ENCODE results near the gene ESR2. TPM values are rescaled to one million over a fixed set of nuclear protein-coding genes. Genes with fewer than 3 reads are reported as not detected.
"Not testable (repeated sequence)": the region's sequence is repeated elsewhere in the genome, so short reads cannot be mapped to it uniquely, and the experiment has no call there.

Gene ESR2
- total RNA-seq, 1 donor from 2014 or later, result not detected

- no peaks in the 10 kb centered on the region for H3K9me3 Mint-ChIP-seq (ENCODE audit: unreplicated experiment)
- TF ChIP-seq CTCF (IDR thresholded peaks at IDR 0.05; ENCODE audit: unreplicated experiment), result no peak
- H3K4me3 Mint-ChIP-seq (ENCODE audit: unreplicated experiment), result no peak overlapping the region
- DNase-seq (ENCODE audit: low spot score), result no peak
- no peak overlapping the region for H3K27ac Mint-ChIP-seq (ENCODE audit: unreplicated experiment)
- H3K27me3 Mint-ChIP-seq (ENCODE audit: unreplicated experiment), result peaks cover 1% of the 10 kb centered on the region
- peaks cover 18% of the 10 kb centered on the region for H3K36me3 Mint-ChIP-seq (ENCODE audit: low read depth, unreplicated experiment)
- peaks cover 3% of the 10 kb centered on the region for H3K4me1 Mint-ChIP-seq (ENCODE audit: unreplicated experiment)
These were observed 109.0 kb downstream of the ESR2 start for GRCh38 chr14:64185184-64185583.

DNA sequence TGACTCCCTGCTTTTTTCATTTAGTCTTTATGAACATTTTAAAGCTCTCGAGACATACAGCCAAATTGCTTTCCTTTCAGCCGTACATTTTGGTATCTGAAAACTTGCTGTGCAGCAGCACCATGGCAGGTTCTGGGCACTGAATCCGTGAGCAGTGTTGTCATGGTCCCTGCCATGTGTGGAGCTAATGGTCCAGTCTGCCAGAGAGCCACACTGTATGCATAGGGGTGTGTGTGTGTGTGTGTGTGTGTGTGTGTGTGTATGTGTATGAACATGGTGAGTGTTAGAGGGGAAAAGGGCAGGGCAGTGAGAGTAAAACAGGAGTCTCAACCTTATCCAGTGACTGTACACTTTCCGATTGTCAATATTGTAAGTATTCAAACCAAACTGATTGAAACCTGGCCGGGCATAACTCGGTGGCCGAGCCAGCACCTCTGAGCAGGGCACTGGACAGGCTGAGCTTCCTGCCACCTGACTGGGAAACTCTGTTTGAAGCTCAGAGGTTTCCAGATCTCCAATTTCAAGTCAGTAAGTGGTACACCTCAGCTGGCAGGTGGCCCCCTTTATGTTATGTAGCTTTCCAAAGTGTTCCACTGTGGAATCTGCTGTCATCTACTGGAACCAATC, 110.0 kb downstream of the ESR2 start:
- peaks cover 18% of the 10 kb centered on the region for H3K36me3 Mint-ChIP-seq (ENCODE audit: low read depth, unreplicated experiment)
- no peak for DNase-seq (ENCODE audit: low spot score)
- H3K27ac Mint-ChIP-seq (ENCODE audit: unreplicated experiment), result no peak overlapping the region
- H3K9me3 Mint-ChIP-seq (ENCODE audit: unreplicated experiment), result no peaks in the 10 kb centered on the region
- peaks cover 3% of the 10 kb centered on the region for H3K4me1 Mint-ChIP-seq (ENCODE audit: unreplicated experiment)
- H3K4me3 Mint-ChIP-seq (ENCODE audit: unreplicated experiment), result peak overlapping the region; percentile 38
- TF ChIP-seq CTCF (IDR thresholded peaks at IDR 0.05; ENCODE audit: unreplicated experiment), result no peak
- H3K27me3 Mint-ChIP-seq (ENCODE audit: unreplicated experiment), result peaks cover 1% of the 10 kb centered on the region

GRCh38 chr14:64182908-64183307, 111.3 kb downstream of the ESR2 start:
- not testable (repeated sequence) for H3K4me3 Mint-ChIP-seq (ENCODE audit: unreplicated experiment); H3K9me3 Mint-ChIP-seq (ENCODE audit: unreplicated experiment)

DNA sequence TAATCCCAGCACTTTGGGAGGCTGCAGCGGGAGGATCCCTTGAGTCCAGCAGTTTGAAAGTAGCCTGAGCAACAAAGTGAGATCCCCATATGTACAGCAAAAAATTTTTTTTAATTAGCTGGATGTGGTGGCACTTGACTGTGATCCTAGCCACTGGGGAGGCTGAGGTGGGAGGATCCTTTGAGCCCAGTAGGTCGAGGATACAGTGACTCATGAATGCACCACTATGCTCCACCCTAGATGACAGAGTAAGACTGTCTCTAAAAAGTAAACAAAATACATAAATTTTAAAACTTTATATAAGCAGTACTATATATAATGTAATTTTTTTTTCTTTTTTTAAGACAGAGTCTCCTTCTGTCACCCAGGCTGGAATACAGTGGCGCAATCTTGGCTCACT, 115.4 kb downstream of the ESR2 start:
- Mint-ChIP-seq H3K4me1 (ENCODE audit: unreplicated experiment) (no peaks in the 10 kb centered on the region), H3K27ac (ENCODE audit: unreplicated experiment) (no peak overlapping the region), H3K27me3 (ENCODE audit: unreplicated experiment) (no peaks in the 10 kb centered on the region), H3K9me3 (ENCODE audit: unreplicated experiment) (no peaks in the 10 kb centered on the region), H3K4me3 (ENCODE audit: unreplicated experiment) (no peak overlapping the region), H3K36me3 (ENCODE audit: low read depth, unreplicated experiment) (peaks cover 3% of the 10 kb centered on the region)
- no peak for DNase-seq (ENCODE audit: low spot score)
- no peak for TF ChIP-seq CTCF (IDR thresholded peaks at IDR 0.05; ENCODE audit: unreplicated experiment)

More at GRCh38 chr14:64182908-64183307, 111.3 kb downstream of the ESR2 start:
- not testable (repeated sequence) for H3K4me1 Mint-ChIP-seq (ENCODE audit: unreplicated experiment); DNase-seq (ENCODE audit: low spot score); H3K27ac Mint-ChIP-seq (ENCODE audit: unreplicated experiment); H3K27me3 Mint-ChIP-seq (ENCODE audit: unreplicated experiment)
- peaks cover 14% of the 10 kb centered on the region for H3K36me3 Mint-ChIP-seq (ENCODE audit: low read depth, unreplicated experiment)

DNA sequence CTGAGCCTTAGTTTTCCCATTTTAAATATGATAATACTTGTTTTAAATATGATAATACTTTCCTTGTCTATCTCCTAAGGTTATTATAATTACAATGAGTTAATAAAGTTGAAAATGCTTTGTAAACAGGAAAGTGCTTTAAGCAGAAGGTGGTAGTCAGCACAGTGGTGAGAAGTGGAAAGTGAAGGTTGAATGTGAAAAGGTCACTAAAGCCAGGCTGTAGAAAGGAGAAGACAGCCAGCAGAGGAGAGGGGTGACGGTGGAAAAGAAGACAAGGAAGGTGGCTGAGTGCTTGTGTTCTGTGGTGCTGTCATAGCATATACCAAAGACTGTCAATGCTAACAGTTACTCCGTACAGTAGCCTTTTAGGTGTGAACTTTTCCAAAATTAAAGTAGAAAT, 117.8 kb downstream of the ESR2 start:
- TF ChIP-seq CTCF (IDR thresholded peaks at IDR 0.05; ENCODE audit: unreplicated experiment), result no peak
- Mint-ChIP-seq H3K4me1 (ENCODE audit: unreplicated experiment) (no peaks in the 10 kb centered on the region), H3K36me3 (ENCODE audit: low read depth, unreplicated experiment) (no peaks in the 10 kb centered on the region), H3K27ac (ENCODE audit: unreplicated experiment) (no peak overlapping the region), H3K4me3 (ENCODE audit: unreplicated experiment) (no peak overlapping the region), H3K9me3 (ENCODE audit: unreplicated experiment) (no peaks in the 10 kb centered on the region), H3K27me3 (ENCODE audit: unreplicated experiment) (peaks cover 3% of the 10 kb centered on the region)
- DNase-seq (ENCODE audit: low spot score), result no peak
